Brain microvascular endothelial cell (primary cell): ENCODE data around the gene PLCB1.

Source experiments
- DNase-seq: peaks from one replicate; pipeline ENCODE4 v3.0.0-alpha.2; 2020
- H3K27ac ChIP-seq: fragments of 250-450 bp; sonication (Bioruptor Pico); 2 replicates; pipeline ENCODE4 v1.5.1; 2020; ENCODE audit warnings: mild to moderate bottlenecking, moderate library complexity
- H3K27me3 ChIP-seq: fragments of 250-450 bp; sonication (Bioruptor Pico); replicated peaks from 2 replicates; pipeline ENCODE4 v1.5.1; 2020; ENCODE audit warnings: mild to moderate bottlenecking
- H3K36me3 ChIP-seq: fragments of 250-450 bp; sonication (Bioruptor Pico); replicated peaks from 2 replicates; pipeline ENCODE4 v1.5.1; 2020; ENCODE audit warnings: mild to moderate bottlenecking
- H3K4me3 ChIP-seq: 2 replicates; pipeline ENCODE4 v1.5.1; 2011; ENCODE audit warnings: low read depth, mild to moderate bottlenecking, control low read depth, low read length, moderate library complexity
- CTCF ChIP-seq: IDR thresholded peaks from 2 replicates; pipeline ENCODE4 v1.5.1; 2011; ENCODE audit warnings: low read depth, mild to moderate bottlenecking, moderate library complexity, low read length, control low read depth, inconsistent platforms; ENCODE audit errors: missing control alignments
- in situ Hi-C: cut with HindIII; loops from 2 replicates; pipeline ENCODE4 v1.10.0; 2017; ENCODE audit warnings: low sequenced_read_pairs, low pct_ligation_motif_present

The PLCB1 gene

GRCh38 chr20:8227293-8227692 lies 95.2 kb downstream of the PLCB1 start:
- Histone ChIP-seq H3K27ac (no peak overlapping the region), H3K4me3 (no peak overlapping the region), H3K27me3 (no peaks in the 10 kb centered on the region), H3K36me3 (no peaks in the 10 kb centered on the region)
- no peak for TF ChIP-seq CTCF
- in situ Hi-C loops, result no loop called here
- DNase-seq, result no peak

GRCh38 chr20:8228315-8228714 lies 96.2 kb downstream of the PLCB1 start:
- in situ Hi-C loops, result no loop called here
- no peaks in the 10 kb centered on the region for H3K27me3 ChIP-seq
- no peak overlapping the region for H3K27ac ChIP-seq
- H3K4me3 ChIP-seq, result no peak overlapping the region
- DNase-seq, result no peak
- no peak for TF ChIP-seq CTCF
- H3K36me3 ChIP-seq, result no peaks in the 10 kb centered on the region

GRCh38 chr20:8229090-8229489 lies 97.0 kb downstream of the PLCB1 start:
- Histone ChIP-seq H3K27me3 (no peaks in the 10 kb centered on the region), H3K27ac (no peak overlapping the region), H3K36me3 (no peaks in the 10 kb centered on the region), H3K4me3 (no peak overlapping the region)
- no peak for DNase-seq
- no peak for TF ChIP-seq CTCF
- in situ Hi-C loops, result no loop called here

GRCh38 chr20:8231038-8231437 lies 99.0 kb downstream of the PLCB1 start:
- no peak for TF ChIP-seq CTCF
- H3K36me3 ChIP-seq, result no peaks in the 10 kb centered on the region
- no peak overlapping the region for H3K27ac ChIP-seq
- in situ Hi-C loops, result no loop called here
- H3K27me3 ChIP-seq, result no peaks in the 10 kb centered on the region
- no peak overlapping the region for H3K4me3 ChIP-seq
- no peak for DNase-seq

- H3K36me3 ChIP-seq, result no peaks in the 10 kb centered on the region
- in situ Hi-C loops, result no loop called here
- H3K4me3 ChIP-seq, result no peak overlapping the region
- H3K27me3 ChIP-seq, result no peaks in the 10 kb centered on the region
- no peak for TF ChIP-seq CTCF
- H3K27ac ChIP-seq, result no peak overlapping the region
- no peak for DNase-seq
Measured at GRCh38 chr20:8232332-8232731, 100.3 kb downstream of the PLCB1 start.

- Histone ChIP-seq H3K27me3 (no peaks in the 10 kb centered on the region), H3K27ac (no peak overlapping the region), H3K36me3 (no peaks in the 10 kb centered on the region), H3K4me3 (no peak overlapping the region)
- in situ Hi-C loops, result no loop called here
- DNase-seq, result no peak
- TF ChIP-seq CTCF, result no peak
Measured at GRCh38 chr20:8234580-8234979, 102.5 kb downstream of the PLCB1 start.
